Measurements from ENCODE around the gene NAGS. TPM values are rescaled to one million over a fixed set of nuclear protein-coding genes. Genes with fewer than 3 reads are reported as not detected.

Gene NAGS
- total RNA-seq, 4 donors from 2014 or later = 0.13 to 1.2 (median 0.34) TPM

GRCh38 chr17:44006598-44007345 lies 2.4 kb downstream of the NAGS start:
- no peaks in the 10 kb centered on the region for H3K9me3 ChIP-seq
- ATAC-seq (peak; percentile 83 to 91), DNase-seq (peak; percentile 92 to 95)
- H3K27ac ChIP-seq = peak overlapping the region in 2 of 4 donors; percentile 32 to 66
- intact Hi-C loops (cut with DNase I; ENCODE audit: low total_unique reads) = loop anchor here (2.0 to 5.0 kb wide), 2 partner anchors 34 to 106 kb away; no protein-coding TSS in a partner anchor
- peaks cover 15 to 28% of the 10 kb centered on the region in 2 donors for H3K4me1 ChIP-seq
- peak overlapping the region; percentile 52 to 71 (median 67) for H3K4me3 ChIP-seq
- peaks cover 35 to 40% (median 40%) of the 10 kb centered on the region in 3 donors for H3K27me3 ChIP-seq
- peaks cover 0 to 4% of the 10 kb centered on the region in 2 donors for H3K36me3 ChIP-seq
- in situ Hi-C loops (cut with MboI; ENCODE audit: low sequenced_read_pairs in 4 of 4) = no loop called here
- peak; percentile 21 to 39 for TF ChIP-seq POLR2A (IDR thresholded peaks at IDR 0.05)
- TF ChIP-seq, protein P1, sequence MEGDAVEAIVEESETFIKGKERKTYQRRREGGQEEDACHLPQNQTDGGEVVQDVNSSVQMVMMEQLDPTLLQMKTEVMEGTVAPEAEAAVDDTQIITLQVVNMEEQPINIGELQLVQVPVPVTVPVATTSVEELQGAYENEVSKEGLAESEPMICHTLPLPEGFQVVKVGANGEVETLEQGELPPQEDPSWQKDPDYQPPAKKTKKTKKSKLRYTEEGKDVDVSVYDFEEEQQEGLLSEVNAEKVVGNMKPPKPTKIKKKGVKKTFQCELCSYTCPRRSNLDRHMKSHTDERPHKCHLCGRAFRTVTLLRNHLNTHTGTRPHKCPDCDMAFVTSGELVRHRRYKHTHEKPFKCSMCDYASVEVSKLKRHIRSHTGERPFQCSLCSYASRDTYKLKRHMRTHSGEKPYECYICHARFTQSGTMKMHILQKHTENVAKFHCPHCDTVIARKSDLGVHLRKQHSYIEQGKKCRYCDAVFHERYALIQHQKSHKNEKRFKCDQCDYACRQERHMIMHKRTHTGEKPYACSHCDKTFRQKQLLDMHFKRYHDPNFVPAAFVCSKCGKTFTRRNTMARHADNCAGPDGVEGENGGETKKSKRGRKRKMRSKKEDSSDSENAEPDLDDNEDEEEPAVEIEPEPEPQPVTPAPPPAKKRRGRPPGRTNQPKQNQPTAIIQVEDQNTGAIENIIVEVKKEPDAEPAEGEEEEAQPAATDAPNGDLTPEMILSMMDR (IDR thresholded peaks at IDR 0.05 in 4 of 5, conservative IDR thresholded peaks at IDR 0.05 in 1 of 5) = peak; percentile 18 to 73 (median 59)

DNA sequence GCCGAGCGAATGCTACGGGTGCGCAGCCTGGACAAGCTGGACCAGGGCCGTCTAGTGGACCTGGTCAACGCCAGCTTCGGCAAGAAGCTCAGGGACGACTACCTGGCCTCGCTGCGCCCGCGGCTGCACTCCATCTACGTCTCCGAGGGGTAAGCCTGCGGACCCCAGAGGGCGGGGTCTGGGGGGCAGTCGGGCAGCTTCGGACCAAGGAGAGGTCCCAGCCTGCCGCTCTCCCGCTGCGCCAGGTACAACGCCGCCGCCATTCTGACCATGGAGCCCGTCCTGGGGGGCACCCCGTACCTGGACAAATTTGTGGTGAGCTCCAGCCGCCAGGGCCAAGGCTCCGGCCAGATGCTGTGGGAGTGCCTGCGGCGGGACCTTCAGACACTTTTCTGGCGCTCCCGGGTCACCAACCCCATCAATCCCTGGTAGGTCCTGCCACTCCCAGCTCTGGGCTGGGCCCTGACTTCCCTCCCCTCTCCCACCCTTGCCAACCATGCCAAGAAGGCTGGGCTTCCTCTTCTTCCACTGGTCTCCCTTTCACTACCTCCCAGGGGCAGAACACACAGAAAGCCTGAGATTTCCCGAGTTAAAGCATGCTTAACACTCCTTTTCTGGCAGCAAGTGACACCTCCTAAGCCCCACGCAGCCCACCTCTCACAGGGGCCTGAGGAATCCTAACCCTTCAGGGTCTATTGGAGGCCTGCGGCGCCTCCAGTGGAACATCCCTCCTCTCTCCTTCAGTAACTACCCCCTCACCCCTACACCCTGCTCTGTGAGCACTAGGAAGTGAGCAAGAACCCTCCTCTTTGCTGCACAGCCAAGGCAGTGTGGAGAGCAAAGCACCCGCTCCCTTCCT lies 3.2 kb downstream of the NAGS start:
- no peak for ATAC-seq
- H3K27me3 ChIP-seq = peaks cover 35 to 40% (median 40%) of the 10 kb centered on the region in 3 donors
- in situ Hi-C loops (cut with MboI; ENCODE audit: low sequenced_read_pairs in 4 of 4) = no loop called here
- H3K4me1 ChIP-seq = peaks cover 15 to 28% of the 10 kb centered on the region in 2 donors
- no peaks in the 10 kb centered on the region for H3K9me3 ChIP-seq
- TF ChIP-seq, protein P1 (IDR thresholded peaks at IDR 0.05 in 4 of 5, conservative IDR thresholded peaks at IDR 0.05 in 1 of 5) = peak in 2 of 5 experiments; percentile 7 to 10
- no peak for TF ChIP-seq POLR2A (IDR thresholded peaks at IDR 0.05)
- intact Hi-C loops (cut with DNase I; ENCODE audit: low total_unique reads) = loop anchor here (2.0 to 5.0 kb wide), 2 partner anchors 33 to 105 kb away; no protein-coding TSS in a partner anchor
- DNase-seq = no peak
- peak overlapping the region; percentile 52 to 71 (median 67) for H3K4me3 ChIP-seq
- H3K27ac ChIP-seq = peak overlapping the region in 1 of 4 donors; percentile 16
- peaks cover 0 to 4% of the 10 kb centered on the region in 2 donors for H3K36me3 ChIP-seq

GRCh38 chr17:44008205-44008909 lies 3.9 kb downstream of the NAGS start:
- intact Hi-C loops (cut with DNase I; ENCODE audit: low total_unique reads) (loop anchor here (5.0 kb wide), 1 partner anchor 104 kb away; no protein-coding TSS in a partner anchor), in situ Hi-C loops (cut with MboI; ENCODE audit: low sequenced_read_pairs in 4 of 4) (no loop called here)
- TF ChIP-seq POLR2A (IDR thresholded peaks at IDR 0.05) = no peak
- TF ChIP-seq, protein P1 (IDR thresholded peaks at IDR 0.05 in 4 of 5, conservative IDR thresholded peaks at IDR 0.05 in 1 of 5) = no peak
- Histone ChIP-seq H3K9me3 (no peaks in the 10 kb centered on the region), H3K4me1 (peaks cover 15 to 28% of the 10 kb centered on the region in 2 donors), H3K36me3 (peaks cover 0 to 4% of the 10 kb centered on the region in 2 donors), H3K27me3 (peaks cover 31 to 40% (median 37%) of the 10 kb centered on the region in 3 donors), H3K4me3 (no peak overlapping the region), H3K27ac (no peak overlapping the region)
- no peak for ATAC-seq
- no peak for DNase-seq

- no peak overlapping the region for H3K4me3 ChIP-seq
- intact Hi-C loops (cut with DNase I; ENCODE audit: low total_unique reads) = no loop called here
- H3K27ac ChIP-seq = no peak overlapping the region
- H3K36me3 ChIP-seq = peaks cover 0 to 4% of the 10 kb centered on the region in 2 donors
- peaks cover 6 to 15% (median 13%) of the 10 kb centered on the region in 3 donors for H3K27me3 ChIP-seq
- no peak for DNase-seq
- in situ Hi-C loops (cut with MboI; ENCODE audit: low sequenced_read_pairs in 4 of 4) = no loop called here
- H3K9me3 ChIP-seq = no peaks in the 10 kb centered on the region
- peaks cover 21 to 27% of the 10 kb centered on the region in 2 donors for H3K4me1 ChIP-seq
- ATAC-seq = no peak
- TF ChIP-seq, protein P1 (IDR thresholded peaks at IDR 0.05 in 4 of 5, conservative IDR thresholded peaks at IDR 0.05 in 1 of 5) = no peak
- no peak for TF ChIP-seq POLR2A (IDR thresholded peaks at IDR 0.05)
Observed at GRCh38 chr17:44010966-44011647, 6.7 kb downstream of the NAGS start.
